Dendritic cell treated with granulocyte-macrophage colony-stimulating factor and Interleukin-4, amounts not matched to agents 40 ng/mL and 50 ng/mL, for 4 days (primary cell): ENCODE measurements around the gene NSFL1C.
"Not testable (repeated sequence)": the region's sequence is repeated elsewhere in the genome, so short reads cannot be mapped to it uniquely, and the experiment has no call there.

Experiments used
- H3K27ac Mint-ChIP-seq: one replicate; pipeline ENCODE4 v1.8.0; 2022; ENCODE audit warnings: mild to moderate bottlenecking, mixed read lengths
- H3K27me3 Mint-ChIP-seq: one replicate; pipeline ENCODE4 v1.8.0; 2022; ENCODE audit warnings: mild to moderate bottlenecking, mixed read lengths
- H3K36me3 Mint-ChIP-seq: one replicate; pipeline ENCODE4 v1.8.0; 2022; ENCODE audit warnings: low read depth, mixed read lengths
- H3K4me1 Mint-ChIP-seq: one replicate; pipeline ENCODE4 v1.8.0; 2022; ENCODE audit warnings: low read depth, mixed read lengths
- H3K4me3 Mint-ChIP-seq: one replicate; pipeline ENCODE4 v1.8.0; 2022; ENCODE audit warnings: mild to moderate bottlenecking, moderate library complexity, mixed read lengths
- H3K9me3 Mint-ChIP-seq: one replicate; pipeline ENCODE4 v1.8.0; 2022; ENCODE audit warnings: mixed read lengths
- intact Hi-C: fragments of 100-400 bp; cut with micrococcal nuclease; formaldehyde crosslinking; loops from one replicate; pipeline ENCODE4 v1.15.0; 2022

NSFL1C gene

GRCh38 chr20:1417790-1418189 lies 48.9 kb downstream of the NSFL1C start:
- H3K27me3 Mint-ChIP-seq = peaks cover 30% of the 10 kb centered on the region
- peaks cover 10% of the 10 kb centered on the region for H3K4me1 Mint-ChIP-seq
- no peaks in the 10 kb centered on the region for H3K9me3 Mint-ChIP-seq
- no peak overlapping the region for H3K27ac Mint-ChIP-seq
- no peaks in the 10 kb centered on the region for H3K36me3 Mint-ChIP-seq
- H3K4me3 Mint-ChIP-seq = no peak overlapping the region
- intact Hi-C loops = no loop called here

- Mint-ChIP-seq H3K4me3 (no peak overlapping the region), H3K27me3 (peaks cover 29% of the 10 kb centered on the region), H3K36me3 (no peaks in the 10 kb centered on the region), H3K27ac (no peak overlapping the region), H3K4me1 (peaks cover 10% of the 10 kb centered on the region), H3K9me3 (no peaks in the 10 kb centered on the region)
- intact Hi-C loops = no loop called here
Observed at GRCh38 chr20:1417273-1417672, 49.4 kb downstream of the NSFL1C start.

GRCh38 chr20:1415667-1416468 lies 50.8 kb downstream of the NSFL1C start:
- Mint-ChIP-seq H3K9me3 (no peaks in the 10 kb centered on the region), H3K27me3 (peaks cover 28% of the 10 kb centered on the region), H3K4me1 (peaks cover 10% of the 10 kb centered on the region), H3K4me3 (no peak overlapping the region), H3K36me3 (no peaks in the 10 kb centered on the region), H3K27ac (no peak overlapping the region)
- intact Hi-C loops = no loop called here

- no peak overlapping the region for H3K4me3 Mint-ChIP-seq
- no peak overlapping the region for H3K27ac Mint-ChIP-seq
- intact Hi-C loops = no loop called here
- no peaks in the 10 kb centered on the region for H3K9me3 Mint-ChIP-seq
- H3K27me3 Mint-ChIP-seq = peaks cover 26% of the 10 kb centered on the region
- peaks cover 10% of the 10 kb centered on the region for H3K4me1 Mint-ChIP-seq
- H3K36me3 Mint-ChIP-seq = no peaks in the 10 kb centered on the region
Observed at GRCh38 chr20:1414982-1415381, 51.7 kb downstream of the NSFL1C start.

- no peaks in the 10 kb centered on the region for H3K36me3 Mint-ChIP-seq
- no peak overlapping the region for H3K4me3 Mint-ChIP-seq
- no peaks in the 10 kb centered on the region for H3K4me1 Mint-ChIP-seq
- intact Hi-C loops = no loop called here
- H3K9me3 Mint-ChIP-seq = no peaks in the 10 kb centered on the region
- H3K27me3 Mint-ChIP-seq = peaks cover 16% of the 10 kb centered on the region
- no peak overlapping the region for H3K27ac Mint-ChIP-seq
Observed at GRCh38 chr20:1405801-1406200, 60.8 kb downstream of the NSFL1C start.

DNA sequence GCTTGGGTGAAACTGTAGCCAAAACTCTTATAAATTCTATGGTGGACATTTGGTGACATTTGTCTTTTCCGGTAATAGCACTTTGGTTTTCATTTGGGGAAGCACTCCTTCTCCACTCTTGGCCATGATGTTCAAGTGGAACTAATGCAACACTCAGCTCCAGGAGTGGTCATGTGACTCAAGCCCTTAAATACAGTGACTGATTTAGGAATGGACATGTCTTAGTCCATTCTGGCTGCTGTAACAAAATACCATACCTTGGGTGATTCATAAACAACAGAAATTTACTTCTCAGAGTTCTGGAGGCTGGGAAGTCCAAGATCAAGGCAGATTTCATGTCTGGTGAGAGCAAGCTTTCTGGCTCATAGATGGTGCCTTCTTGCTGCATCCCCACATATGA lies 63.0 kb downstream of the NSFL1C start:
- H3K4me3 Mint-ChIP-seq = no peak overlapping the region
- H3K27me3 Mint-ChIP-seq = peaks cover 19% of the 10 kb centered on the region
- intact Hi-C loops = no loop called here

GRCh38 chr20:1402149-1402548 lies 64.5 kb downstream of the NSFL1C start:
- no peaks in the 10 kb centered on the region for H3K4me1 Mint-ChIP-seq
- intact Hi-C loops = no loop called here

More for the DNA sequence above, 63.0 kb downstream of the NSFL1C start:
- Mint-ChIP-seq H3K4me1 (no peaks in the 10 kb centered on the region), H3K27ac (no peak overlapping the region), H3K9me3 (no peaks in the 10 kb centered on the region), H3K36me3 (no peaks in the 10 kb centered on the region)

GRCh38 chr20:1401451-1401907 lies 65.2 kb downstream of the NSFL1C start:
- H3K27me3 Mint-ChIP-seq = peaks cover 24% of the 10 kb centered on the region
- intact Hi-C loops = no loop called here
- H3K4me3 Mint-ChIP-seq = no peak overlapping the region
- H3K9me3 Mint-ChIP-seq = no peaks in the 10 kb centered on the region
- no peak overlapping the region for H3K27ac Mint-ChIP-seq
- no peaks in the 10 kb centered on the region for H3K4me1 Mint-ChIP-seq
- no peaks in the 10 kb centered on the region for H3K36me3 Mint-ChIP-seq

More at GRCh38 chr20:1402149-1402548, 64.5 kb downstream of the NSFL1C start:
- no peaks in the 10 kb centered on the region for H3K36me3 Mint-ChIP-seq
- no peak overlapping the region for H3K27ac Mint-ChIP-seq
- no peaks in the 10 kb centered on the region for H3K9me3 Mint-ChIP-seq
- H3K27me3 Mint-ChIP-seq = peaks cover 20% of the 10 kb centered on the region
- H3K4me3 Mint-ChIP-seq = no peak overlapping the region

GRCh38 chr20:1399678-1400366 lies 66.8 kb downstream of the NSFL1C start:
- not testable (repeated sequence) for H3K9me3 Mint-ChIP-seq, H3K27ac Mint-ChIP-seq, H3K4me3 Mint-ChIP-seq, H3K36me3 Mint-ChIP-seq, H3K4me1 Mint-ChIP-seq
- peaks cover 27% of the 10 kb centered on the region for H3K27me3 Mint-ChIP-seq
- intact Hi-C loops = loop anchor here (5.0 kb wide), 1 partner anchor 88 kb away; no protein-coding TSS in a partner anchor

GRCh38 chr20:1398185-1398584 lies 68.5 kb downstream of the NSFL1C start:
- not testable (repeated sequence) for H3K27ac Mint-ChIP-seq, H3K4me3 Mint-ChIP-seq, H3K9me3 Mint-ChIP-seq, H3K36me3 Mint-ChIP-seq
- peaks cover 23% of the 10 kb centered on the region for H3K27me3 Mint-ChIP-seq
- intact Hi-C loops = loop anchor here (5.0 kb wide), 1 partner anchor 86 kb away; no protein-coding TSS in a partner anchor
- H3K4me1 Mint-ChIP-seq = peaks cover 21% of the 10 kb centered on the region

GRCh38 chr20:1397710-1398109 lies 68.9 kb downstream of the NSFL1C start:
- Mint-ChIP-seq H3K4me1 (peaks cover 23% of the 10 kb centered on the region), H3K4me3 (no peak overlapping the region), H3K27ac (no peak overlapping the region), H3K27me3 (peaks cover 20% of the 10 kb centered on the region), H3K36me3 (peaks cover 4% of the 10 kb centered on the region), H3K9me3 (no peaks in the 10 kb centered on the region)
- intact Hi-C loops = loop anchor here (5.0 kb wide), 1 partner anchor 85 kb away; no protein-coding TSS in a partner anchor

DNA sequence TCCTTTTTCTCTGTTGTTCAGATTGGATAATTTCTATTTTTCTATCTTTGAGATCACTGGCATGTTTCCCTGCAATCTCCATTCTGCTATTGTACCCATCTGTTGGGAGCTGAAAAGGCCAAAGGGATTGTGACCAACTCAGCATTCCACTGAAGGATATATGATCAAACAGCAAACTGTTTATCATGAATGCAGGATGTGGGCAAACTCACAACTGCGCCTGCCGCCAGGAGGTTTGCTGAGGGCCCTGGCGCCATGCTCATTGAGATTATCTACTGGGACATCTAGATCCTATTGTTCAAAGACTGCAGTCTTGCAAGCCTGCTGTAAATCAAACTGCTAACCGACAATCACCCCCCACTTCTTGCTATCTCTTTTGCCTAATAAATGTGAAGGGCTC lies 69.9 kb downstream of the NSFL1C start:
- Mint-ChIP-seq H3K9me3 (no peaks in the 10 kb centered on the region), H3K36me3 (peaks cover 14% of the 10 kb centered on the region), H3K27ac (no peak overlapping the region), H3K4me1 (peaks cover 28% of the 10 kb centered on the region), H3K4me3 (no peak overlapping the region), H3K27me3 (peaks cover 16% of the 10 kb centered on the region)
- intact Hi-C loops = loop anchor here (5.0 kb wide), 1 partner anchor 84 kb away; no protein-coding TSS in a partner anchor

GRCh38 chr20:1396264-1396663 lies 70.4 kb downstream of the NSFL1C start:
- H3K27me3 Mint-ChIP-seq = peaks cover 16% of the 10 kb centered on the region
- H3K36me3 Mint-ChIP-seq = peaks cover 19% of the 10 kb centered on the region
- no peaks in the 10 kb centered on the region for H3K9me3 Mint-ChIP-seq
- H3K4me1 Mint-ChIP-seq = peaks cover 32% of the 10 kb centered on the region
- H3K27ac Mint-ChIP-seq = no peak overlapping the region
- intact Hi-C loops = loop anchor here (5.0 kb wide), 1 partner anchor 84 kb away; no protein-coding TSS in a partner anchor
- H3K4me3 Mint-ChIP-seq = no peak overlapping the region

GRCh38 chr20:1394686-1395085 lies 72.0 kb downstream of the NSFL1C start:
- peaks cover 34% of the 10 kb centered on the region for H3K36me3 Mint-ChIP-seq
- H3K27ac Mint-ChIP-seq = no peak overlapping the region
- H3K9me3 Mint-ChIP-seq = no peaks in the 10 kb centered on the region
- H3K4me1 Mint-ChIP-seq = peaks cover 48% of the 10 kb centered on the region
- H3K4me3 Mint-ChIP-seq = no peak overlapping the region
- intact Hi-C loops = loop anchor here (5.0 kb wide), 2 partner anchors 43 to 82 kb away; no protein-coding TSS in a partner anchor
- H3K27me3 Mint-ChIP-seq = peaks cover 16% of the 10 kb centered on the region
